ENCODE results near the gene HDDC2.

DNA sequence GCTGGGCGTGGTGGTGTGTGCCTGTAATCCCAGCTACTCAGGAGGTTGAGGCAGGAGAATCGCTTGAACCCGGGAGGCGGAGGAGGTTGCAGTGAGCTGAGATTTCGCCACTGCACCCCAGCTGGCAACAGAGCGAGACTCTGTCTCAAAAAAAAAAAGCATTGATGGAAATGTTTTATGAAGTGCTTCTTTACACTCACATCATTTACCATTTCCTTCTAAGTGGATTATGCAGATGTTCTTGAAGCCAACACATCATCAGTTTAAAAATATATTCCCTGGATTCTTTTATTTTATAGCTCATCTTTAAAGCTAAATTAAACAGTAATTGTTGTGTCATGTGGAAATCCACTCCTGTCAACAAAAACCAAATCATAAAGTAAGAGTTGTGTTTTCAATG is 35.9 kb upstream of the HDDC2 start:
- TF ChIP-seq, protein P1, sequence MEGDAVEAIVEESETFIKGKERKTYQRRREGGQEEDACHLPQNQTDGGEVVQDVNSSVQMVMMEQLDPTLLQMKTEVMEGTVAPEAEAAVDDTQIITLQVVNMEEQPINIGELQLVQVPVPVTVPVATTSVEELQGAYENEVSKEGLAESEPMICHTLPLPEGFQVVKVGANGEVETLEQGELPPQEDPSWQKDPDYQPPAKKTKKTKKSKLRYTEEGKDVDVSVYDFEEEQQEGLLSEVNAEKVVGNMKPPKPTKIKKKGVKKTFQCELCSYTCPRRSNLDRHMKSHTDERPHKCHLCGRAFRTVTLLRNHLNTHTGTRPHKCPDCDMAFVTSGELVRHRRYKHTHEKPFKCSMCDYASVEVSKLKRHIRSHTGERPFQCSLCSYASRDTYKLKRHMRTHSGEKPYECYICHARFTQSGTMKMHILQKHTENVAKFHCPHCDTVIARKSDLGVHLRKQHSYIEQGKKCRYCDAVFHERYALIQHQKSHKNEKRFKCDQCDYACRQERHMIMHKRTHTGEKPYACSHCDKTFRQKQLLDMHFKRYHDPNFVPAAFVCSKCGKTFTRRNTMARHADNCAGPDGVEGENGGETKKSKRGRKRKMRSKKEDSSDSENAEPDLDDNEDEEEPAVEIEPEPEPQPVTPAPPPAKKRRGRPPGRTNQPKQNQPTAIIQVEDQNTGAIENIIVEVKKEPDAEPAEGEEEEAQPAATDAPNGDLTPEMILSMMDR (IDR thresholded peaks at IDR 0.05): no peak
- TF ChIP-seq POLR2A (IDR thresholded peaks at IDR 0.05): no peak

Data from testis (tissue), 2 donors.